Left ventricle myocardium superior (tissue), 1 donor: ENCODE data around the gene MOB1A. TPM values are rescaled to one million over a fixed set of nuclear protein-coding genes. Genes with fewer than 3 reads are reported as not detected.
"Not testable (repeated sequence)": the region's sequence is repeated elsewhere in the genome, so short reads cannot be mapped to it uniquely, and the experiment has no call there.

Experiments used
- ATAC-seq: fragments of 200-7000 bp; cut with Tn5 transposase; one replicate; pipeline ENCODE4 v1.9.1; 2020; ENCODE audit warnings: mild to moderate bottlenecking, moderate library complexity
- DNase-seq: peaks from one replicate; pipeline ENCODE4 v3.0.0-alpha.2; 2020
- intact Hi-C: fragments of 100-400 bp; cut with micrococcal nuclease; formaldehyde crosslinking; loops from one replicate; pipeline ENCODE4 v1.11.0; 2022
- long read RNA-seq: library from polyadenylated mRNA; unstranded; transcript quantifications from one replicate; pipeline ENCODE4 v2.0.0, GENCODE V29; 2021
- total RNA-seq: library from RNA; stranded (reverse); fragmentation: NEBNext Ultra II Directional; extraction: Animal tissue kit (Norgen Biotek cat#: 25700); gene quantifications from one replicate; pipeline ENCODE4 v1.2.1, GENCODE V29; 2021
- donor health status: DM: no; HTN: yes; CAD: no; lungs with severe emphysema.

The MOB1A gene
- 55.6 TPM for total RNA-seq
- long read RNA-seq, full-length matches to known transcripts = 27 of 38 reads
- long read RNA-seq, partial matches to known transcripts = 4 of 38 reads
- long read RNA-seq, other reads (novel, unspliced or antisense) = 7 of 38 reads

DNA sequence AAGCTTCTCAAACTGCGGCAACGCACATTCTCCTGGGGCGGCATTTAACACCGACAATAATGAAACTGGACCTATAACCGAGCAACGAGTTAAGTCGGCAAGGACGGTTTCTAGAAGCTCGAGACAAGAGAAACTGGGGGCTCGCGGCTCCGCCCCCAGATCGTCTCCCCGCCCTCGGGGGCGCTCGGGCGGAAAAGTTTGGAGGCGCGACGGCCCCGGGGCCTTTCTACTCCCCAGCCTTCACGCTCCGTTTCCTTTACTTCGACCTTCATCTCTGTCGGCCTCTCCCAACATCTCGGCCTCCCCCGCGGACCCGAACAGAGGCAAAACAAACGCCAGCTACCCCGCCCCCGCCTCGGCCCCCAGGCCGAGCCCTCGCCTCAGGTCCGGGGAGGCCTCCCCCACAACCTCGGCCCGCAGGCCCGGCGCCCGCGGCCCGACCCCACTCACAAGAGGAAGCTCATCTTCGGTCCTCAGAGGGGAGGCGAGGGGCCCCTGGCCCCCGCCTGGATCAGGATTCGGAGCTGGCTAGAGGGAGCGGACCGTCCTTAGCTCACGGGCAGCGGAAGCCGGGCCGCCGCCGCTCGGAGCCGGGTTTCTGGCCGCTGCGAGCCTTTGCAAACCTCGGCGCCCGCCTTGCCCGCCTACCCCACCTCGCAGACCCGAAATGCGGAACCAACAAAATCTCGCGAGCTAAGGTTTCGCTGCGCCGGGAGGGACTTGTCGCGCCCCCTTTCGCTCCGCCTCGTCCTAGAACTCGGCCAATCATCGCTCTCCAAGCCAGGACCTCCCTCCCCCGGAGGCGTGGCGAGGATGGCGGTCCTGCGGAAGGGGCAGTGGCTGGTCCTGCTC is at the start of gene MOB1A:
TSS of gene MOB1A (minus strand) at position 669 of the 852 bp plus-strand sequence. CDS start at position 464, 205 bp downstream.
- peak; percentile 98 for ATAC-seq
- peak; percentile 97 for DNase-seq
- intact Hi-C loops = no loop called here

DNA sequence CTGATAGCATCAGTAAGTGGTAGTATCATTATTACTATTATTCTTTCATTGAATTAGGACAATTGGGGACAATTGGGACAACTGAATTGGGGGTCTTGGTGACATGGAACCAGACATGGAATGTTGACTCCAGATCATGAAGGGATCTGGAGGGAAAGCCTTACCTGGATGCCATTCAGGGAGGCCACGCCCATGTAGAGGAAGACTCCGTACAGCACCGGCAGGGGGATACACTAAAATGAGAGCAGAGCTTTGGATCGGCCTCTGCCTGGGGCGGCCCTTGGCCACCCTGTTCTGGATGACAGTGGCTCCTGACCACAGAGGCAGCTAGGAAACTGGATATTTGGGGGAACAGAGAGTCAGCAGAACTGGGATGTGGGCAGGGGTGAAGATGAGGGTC is 49.0 kb upstream of the MOB1A start:
- intact Hi-C loops = no loop called here
- no peak for DNase-seq
- peak; percentile 40 for ATAC-seq

DNA sequence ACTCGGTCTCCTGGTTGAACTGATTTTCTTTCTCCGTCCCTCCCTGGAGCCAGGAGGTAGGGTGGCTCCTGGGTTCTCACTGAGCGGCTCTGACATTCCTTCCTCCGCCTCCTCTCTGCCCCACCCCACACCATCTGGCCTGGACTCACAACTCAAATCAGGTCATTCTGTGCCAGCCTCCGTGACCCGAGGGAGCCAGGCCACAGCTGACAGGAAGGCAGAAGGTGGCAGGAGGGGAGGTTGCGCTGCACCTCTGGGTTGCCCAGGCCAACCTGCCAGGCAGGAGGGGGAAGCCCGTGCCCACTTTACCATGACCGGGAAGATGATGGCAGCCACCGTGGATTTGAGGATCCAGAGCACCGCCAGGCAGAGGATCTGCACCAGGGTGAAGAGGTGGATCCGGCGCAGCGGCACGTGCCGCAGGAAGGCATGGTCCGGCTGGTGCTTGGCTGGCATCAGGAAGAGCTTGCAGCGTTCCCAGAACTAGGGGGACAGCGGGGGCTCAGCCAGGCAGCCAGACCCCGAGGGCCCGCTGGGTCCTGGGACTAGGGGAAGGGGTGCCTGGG is 48.1 kb upstream of the MOB1A start:
- peak; percentile 72 for DNase-seq
- intact Hi-C loops = no loop called here
- ATAC-seq = peak; percentile 90

DNA sequence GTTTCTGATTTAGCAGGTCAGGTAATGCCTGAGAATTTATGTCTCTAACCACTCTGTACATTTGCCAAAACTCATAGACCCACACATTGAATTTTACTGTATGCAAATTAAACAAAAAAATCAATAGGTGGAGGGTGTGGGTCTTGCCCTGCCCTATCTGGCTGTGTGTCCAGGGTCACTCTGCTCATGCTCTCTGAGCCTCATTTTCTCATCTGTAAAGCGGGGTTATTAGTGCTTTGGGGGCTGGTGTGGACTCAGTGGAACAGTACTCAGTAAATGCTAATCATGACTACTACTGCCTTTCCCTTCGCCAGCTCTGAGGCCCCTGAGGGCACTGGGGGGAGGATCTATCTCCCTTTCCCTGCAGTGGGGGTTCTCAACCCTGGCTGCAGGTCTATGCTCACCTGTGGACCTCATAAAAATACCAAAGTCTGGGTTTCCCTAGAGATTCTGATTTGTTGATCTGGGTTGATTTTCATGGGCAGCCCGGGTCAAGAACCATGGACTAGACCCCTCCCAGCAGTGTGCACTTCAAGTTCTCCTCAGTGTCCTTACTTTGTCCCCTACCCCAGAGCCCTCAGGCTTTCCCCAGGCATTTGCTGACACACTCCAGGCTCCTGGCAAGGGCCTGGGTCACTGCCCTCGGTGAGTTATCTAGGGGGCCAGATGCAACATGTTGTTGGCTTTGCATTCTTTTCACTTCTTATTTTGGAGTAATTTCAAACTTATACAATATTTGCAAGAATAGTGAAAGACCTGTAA is 47.2 kb upstream of the MOB1A start:
- intact Hi-C loops = no loop called here
- ATAC-seq = peak; percentile 74
- DNase-seq = peak; percentile 41

DNA sequence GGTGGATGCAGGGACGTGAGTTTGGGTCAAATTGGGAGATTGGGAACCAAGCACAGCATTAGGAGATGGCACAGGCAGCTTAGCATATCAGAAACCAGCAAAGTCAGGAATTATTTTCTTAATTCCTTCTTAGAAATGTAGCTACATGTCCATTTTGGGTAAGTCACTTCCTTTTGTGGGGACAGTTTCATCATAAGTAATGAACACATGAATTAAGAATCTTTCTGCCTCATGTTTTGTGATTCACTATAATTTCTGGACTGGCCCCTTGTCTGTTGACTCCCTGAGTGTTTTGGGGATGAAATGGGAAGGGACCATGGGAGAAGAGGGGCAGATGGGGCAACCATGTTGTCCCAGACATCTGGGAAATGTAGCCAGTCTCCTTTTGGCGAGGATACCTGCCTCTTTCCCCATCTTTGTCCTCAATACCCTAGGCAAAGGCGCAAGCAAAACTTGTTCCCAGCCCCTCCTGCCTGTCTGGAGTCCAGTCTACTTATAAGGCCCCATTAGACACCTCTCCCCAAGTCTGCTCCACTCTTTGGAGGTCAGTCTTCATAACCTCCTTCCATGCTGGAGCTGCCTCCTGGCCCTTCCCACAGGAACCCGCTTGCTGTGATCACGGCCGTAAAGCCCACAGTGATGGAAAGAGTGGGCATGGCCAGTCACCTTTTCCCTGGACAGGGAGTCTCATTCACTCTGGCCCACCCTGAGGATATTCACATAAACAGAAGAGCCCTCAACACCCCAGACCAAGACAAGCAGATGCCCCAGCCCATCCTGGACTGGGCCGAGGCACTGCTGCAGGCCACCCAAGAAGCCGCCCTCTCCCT is 45.5 kb upstream of the MOB1A start:
- ATAC-seq = no peak
- intact Hi-C loops = no loop called here
- DNase-seq = no peak

DNA sequence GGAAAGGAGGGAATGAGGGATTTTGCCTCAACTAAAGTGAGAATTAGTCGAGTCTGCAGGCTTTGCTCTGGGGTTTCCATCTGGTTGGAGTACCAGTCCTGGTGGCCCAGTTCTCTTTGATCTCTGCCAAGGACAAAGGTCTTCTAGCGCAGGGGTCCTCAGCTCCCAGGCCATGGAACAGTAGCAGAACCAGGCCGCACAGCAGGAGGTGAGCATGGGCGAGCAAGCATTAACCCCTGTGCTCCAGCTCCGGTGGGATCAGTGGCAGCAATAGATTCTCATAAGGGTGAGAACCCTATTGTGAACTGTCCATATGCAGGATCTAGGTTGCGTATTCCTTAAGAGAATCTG is 43.6 kb upstream of the MOB1A start:
- intact Hi-C loops = no loop called here
- ATAC-seq = no peak
- DNase-seq = no peak

DNA sequence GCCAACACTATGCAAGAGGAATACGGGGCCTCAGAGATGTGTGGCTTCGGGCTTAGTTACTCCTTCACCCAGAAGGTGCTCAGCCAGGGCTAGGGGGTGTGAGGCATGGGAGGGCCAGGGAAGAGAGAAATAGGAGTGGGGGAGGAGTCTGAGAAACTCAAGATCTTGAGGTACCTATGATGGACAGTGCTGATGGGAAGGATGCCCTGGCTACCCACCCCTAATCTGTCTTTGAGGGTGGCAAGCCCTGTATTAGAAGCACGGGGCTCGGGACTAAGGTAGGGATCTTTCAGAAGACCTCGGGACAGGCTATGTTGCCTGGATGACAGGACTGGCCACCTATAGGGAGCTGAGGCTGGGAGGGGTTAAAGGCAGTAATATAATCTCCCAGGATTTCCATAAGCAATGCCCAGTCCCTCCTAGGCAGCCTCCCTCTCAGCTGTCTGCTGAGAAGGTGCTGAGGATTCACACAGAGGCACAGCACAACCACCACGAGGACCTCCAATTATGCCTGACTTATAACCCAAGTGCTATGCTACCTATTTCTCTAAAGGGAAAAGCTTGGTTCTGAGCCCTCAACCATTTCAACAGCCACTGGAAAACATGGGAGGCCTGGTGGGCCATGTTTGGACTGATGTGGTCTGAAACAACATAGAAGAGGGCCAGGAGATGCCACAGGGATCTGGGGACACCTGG is 43.1 kb upstream of the MOB1A start:
- intact Hi-C loops = no loop called here
- ATAC-seq (no peak), DNase-seq (no peak)

DNA sequence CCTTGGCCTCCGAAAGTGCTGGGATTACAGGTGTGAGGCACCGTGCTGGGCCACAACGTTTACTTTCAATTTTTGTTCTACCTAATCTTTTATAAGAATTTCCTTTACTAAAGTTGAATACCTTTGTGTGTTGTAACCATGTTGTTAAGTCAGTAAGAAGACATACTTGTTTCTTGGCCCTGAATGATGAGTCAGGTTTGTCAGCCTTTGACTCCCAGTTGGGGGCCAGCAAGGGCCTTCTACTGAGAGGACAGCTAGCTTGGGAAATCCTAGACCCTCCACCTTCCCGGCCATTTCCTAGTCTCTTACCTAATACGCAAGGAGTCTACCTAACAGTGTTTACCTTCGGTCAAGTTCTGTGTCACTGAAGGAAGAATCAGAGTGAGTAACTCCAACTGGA is 42.4 kb upstream of the MOB1A start:
- intact Hi-C loops = no loop called here
- DNase-seq = no peak
- ATAC-seq = no peak

DNA sequence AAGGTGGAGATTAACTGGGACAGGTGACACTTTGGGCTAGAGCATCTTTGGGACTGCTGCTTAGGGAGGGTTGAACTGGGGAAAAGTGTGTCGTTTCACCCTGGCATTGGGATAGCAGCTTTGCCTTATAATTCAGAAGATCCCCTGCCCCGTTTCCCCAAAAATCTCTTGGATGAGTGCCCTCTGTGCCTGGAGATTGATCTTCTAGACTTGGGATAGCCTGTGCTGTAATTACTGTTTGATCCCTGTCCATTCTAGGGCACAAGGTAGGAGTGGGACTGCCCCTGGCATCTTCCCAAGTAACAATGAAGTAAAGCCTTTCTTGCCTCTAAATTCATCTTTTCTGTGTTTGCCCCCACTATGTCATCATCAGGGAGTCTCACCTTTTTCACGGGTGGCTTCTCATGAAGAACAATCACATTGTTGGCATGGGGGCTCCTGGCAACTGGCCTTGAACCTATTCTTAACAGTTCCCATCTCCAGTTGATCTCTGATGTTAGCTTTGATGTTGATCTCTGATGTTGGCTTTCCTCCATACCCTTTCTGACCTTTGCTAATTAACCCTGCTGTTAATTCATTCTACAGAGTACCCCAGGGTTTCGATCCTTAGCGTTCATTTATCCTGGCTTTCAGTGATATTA is 41.3 kb upstream of the MOB1A start:
- ATAC-seq (no peak), DNase-seq (no peak)
- intact Hi-C loops = no loop called here

DNA sequence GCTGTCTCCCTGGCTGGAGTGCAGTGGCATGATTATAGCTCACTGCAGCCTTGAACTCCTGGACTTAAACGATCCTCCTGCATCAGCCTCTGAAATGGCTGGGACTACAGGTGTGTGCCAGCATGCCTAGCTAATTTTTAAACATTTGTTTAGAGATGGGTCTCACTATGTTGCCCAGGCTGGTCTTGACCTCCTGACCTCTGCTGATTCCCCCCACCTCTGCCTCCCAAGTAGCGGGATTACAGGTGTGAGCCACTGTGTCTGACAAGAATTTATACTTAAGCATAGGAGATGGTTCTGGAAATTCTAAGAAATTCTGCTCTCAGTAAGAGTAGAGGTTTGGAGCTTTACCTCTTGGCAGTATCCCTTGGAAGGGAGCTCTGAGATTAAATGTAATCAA is 38.0 kb upstream of the MOB1A start:
- ATAC-seq = no peak
- intact Hi-C loops = no loop called here
- no peak for DNase-seq

DNA sequence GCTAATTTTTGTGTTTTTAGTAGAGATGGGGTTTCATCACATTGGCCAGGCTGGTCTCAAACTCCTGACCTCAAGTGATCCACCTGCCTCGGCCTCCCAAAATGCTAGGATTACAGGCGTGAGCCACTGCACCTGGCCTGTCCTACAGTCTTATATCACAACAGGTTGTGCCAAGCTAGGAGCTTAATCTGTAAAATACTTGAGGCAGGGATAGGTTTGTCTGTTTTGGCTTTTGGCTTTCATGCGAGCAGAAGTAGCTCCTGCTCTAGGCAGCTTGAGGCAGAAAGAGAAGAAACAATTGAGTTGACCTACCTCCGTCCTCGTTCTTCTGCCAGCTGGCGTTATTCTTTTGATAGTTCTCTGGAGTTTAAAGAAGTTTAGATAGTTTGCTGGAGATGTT is 37.1 kb upstream of the MOB1A start:
- ATAC-seq, DNase-seq, intact Hi-C loops: not testable (repeated sequence)

DNA sequence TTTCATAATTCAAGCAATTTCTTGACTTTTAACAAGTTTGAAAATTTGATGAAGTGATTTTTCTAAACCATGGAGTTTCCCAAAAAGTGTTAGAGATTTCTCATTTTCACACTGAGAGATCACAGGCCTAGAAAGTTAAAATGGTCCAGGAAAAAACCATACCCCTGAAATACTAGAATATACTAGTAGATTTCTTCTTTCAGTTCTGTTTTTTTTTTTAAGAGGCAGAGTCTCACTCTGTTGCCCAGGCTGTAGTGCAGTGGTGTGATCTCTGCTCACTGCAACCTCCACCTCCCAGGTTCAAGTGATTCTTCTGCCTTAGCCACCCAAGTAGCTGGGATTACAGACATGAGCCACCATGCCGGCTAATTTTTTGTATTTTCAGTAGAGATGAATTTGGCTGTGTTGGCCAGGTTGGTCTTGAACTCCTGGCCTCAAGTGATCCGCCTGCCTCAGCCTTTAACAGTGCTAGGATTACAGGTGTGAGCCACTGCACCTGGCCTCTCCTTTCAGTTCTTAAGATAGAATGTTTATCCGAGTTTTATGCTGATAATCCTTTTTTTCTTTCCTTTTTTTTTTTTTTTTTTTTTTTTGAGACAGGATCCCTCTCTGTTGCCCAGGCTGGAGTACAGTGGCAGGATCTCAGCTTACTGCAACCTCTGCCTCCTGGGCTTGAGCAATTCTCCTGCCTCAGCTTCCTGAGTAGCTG is 34.2 kb upstream of the MOB1A start:
- intact Hi-C loops = no loop called here
- ATAC-seq (no peak), DNase-seq (no peak)

DNA sequence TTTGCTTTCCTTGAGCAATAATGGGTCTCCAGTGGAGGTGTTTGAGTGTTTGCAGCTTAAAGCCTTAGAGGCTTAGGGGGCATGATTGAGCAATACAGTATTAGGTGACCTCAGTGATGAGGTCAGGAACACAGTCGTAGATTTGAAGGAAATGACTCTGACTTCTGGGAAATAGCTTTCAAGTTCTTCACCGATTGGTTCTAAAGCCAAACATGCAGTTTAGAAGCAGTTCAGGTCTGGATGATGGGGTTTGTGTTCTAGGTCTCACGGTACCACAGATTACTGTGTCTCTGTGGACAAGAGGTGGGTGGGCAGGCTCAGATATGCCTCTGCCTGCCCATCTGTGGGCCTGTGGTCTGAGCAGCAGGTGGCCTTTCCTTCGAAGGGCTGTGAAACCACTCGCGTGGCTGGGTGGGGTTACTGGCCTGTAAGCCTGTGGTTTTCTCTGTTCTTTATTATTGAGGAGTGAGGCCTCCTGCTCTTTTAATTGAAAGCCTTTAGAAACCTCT is 27.6 kb upstream of the MOB1A start:
- ATAC-seq = peak; percentile 55
- intact Hi-C loops = no loop called here
- no peak for DNase-seq

DNA sequence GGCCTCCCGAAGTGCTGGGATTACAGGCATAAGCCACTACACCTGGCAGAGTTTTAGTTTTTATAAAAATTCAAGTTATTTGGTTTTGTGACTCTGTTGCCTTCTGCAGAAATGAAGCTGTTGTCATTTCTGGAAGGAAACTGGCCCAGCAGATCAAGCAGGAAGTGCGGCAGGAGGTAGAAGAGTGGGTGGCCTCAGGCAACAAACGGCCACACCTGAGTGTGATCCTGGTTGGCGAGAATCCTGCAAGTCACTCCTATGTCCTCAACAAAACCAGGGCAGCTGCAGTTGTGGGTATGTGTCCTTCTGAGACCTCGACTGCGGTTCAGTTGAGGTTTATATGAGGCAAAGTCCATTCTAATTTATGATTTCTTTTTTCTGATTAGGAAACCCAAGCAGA is 26.9 kb upstream of the MOB1A start:
- no peak for DNase-seq
- intact Hi-C loops = no loop called here
- no peak for ATAC-seq

DNA sequence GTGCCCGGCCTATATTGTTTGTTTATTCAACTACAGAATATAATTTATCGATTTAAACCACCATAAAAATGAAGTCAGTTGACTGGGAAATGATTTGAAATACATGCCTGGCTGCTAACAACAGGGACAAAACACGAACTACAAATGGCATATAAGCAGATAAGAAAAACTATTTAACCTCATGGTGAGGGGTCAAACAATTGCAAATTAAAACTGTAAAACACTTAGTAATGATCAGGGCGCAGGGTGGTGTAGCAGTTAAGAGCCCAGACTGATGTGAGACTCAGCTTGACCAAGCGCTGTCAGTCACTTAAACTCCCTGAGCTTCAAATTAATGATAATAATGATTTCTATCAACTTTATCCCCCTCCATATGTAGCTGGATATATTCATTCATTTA is 26.4 kb upstream of the MOB1A start:
- intact Hi-C loops = no loop called here
- DNase-seq (no peak), ATAC-seq (no peak)

DNA sequence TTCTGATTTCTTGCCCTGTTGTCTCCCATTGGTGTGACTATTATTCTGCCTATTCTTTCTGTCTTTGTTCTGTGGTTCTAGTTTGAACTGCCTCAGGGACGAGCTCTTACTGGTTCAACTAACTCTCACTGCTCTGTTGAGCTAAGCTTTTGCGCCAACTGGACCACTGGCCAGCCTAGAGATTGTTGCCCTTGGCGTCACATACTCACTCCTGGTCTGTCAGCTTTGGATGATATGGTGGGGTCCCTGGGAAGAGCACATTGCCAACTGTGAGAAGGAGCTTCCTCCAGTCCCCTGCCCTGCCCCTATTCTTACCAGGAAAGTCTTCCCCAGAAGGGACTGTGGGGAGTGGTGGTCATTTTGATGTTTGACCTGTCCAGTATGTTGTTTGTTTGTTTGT is 25.8 kb upstream of the MOB1A start:
- intact Hi-C loops = no loop called here
- DNase-seq = no peak
- no peak for ATAC-seq

DNA sequence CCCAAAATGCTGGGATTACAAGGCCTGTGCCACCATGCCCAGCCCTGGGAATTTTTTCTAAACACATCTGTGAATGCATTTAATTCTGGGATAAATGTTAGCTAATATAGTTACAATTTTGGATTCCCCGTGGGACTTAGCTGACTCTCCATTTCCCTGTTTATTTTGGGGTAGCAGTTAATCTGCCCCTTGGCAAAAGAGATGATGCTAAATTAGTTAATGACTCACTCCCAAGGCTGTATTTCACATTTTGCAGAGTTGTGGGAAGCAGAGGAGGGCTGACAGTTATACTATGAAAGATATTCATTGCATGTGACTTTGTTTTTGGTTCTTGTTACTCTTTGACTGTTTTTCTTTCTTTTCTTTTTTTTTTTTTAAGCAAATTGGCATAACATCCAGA is 22.9 kb upstream of the MOB1A start:
- peak; percentile 42 for ATAC-seq
- intact Hi-C loops = no loop called here

More for the DNA sequence above, 22.9 kb upstream of the MOB1A start:
- no peak for DNase-seq
